Aorta (tissue), 5 donors: ENCODE measurements around the gene MAP4K1. TPM values are rescaled to one million over a fixed set of nuclear protein-coding genes. Genes with fewer than 3 reads are reported as not detected.

Experiments
- ATAC-seq: fragments of 200-7000 bp; cut with Tn5 transposase; one replicate; pipeline ENCODE4 v1.9.1; 2022; ENCODE audit warnings: moderate library complexity; ENCODE audit not compliant: low FRiP score
- DNase-seq, 2 donors: peaks; one replicate each; pipeline ENCODE4 v3.0.0-alpha.2; 2020
- H3K27ac ChIP-seq, 2 donors: one replicate each; pipeline ENCODE4 v1.5.1; 2013; ENCODE audit warnings: low read length in 2 of 2, mild to moderate bottlenecking in 2 of 2, moderate library complexity in 2 of 2, control low read depth in 1 of 2, inconsistent platforms in 1 of 2, low read depth in 1 of 2
- H3K27me3 ChIP-seq, 2 donors: one replicate each; pipeline ENCODE4 v1.6.1; 2013; ENCODE audit warnings: control low read depth in 1 of 2, low read length in 1 of 2, mild to moderate bottlenecking in 1 of 2, moderate library complexity in 1 of 2; ENCODE audit not compliant: insufficient read depth in 2 of 2, control insufficient read depth in 1 of 2
- H3K36me3 ChIP-seq, 2 donors: one replicate each; pipeline ENCODE4 v1.6.1; 2013; ENCODE audit warnings: control low read depth in 1 of 2, low read length in 1 of 2, mild to moderate bottlenecking in 1 of 2; ENCODE audit not compliant: insufficient read depth in 2 of 2, control insufficient read depth in 1 of 2
- H3K4me1 ChIP-seq, 2 donors: one replicate each; pipeline ENCODE4 v1.6.1; 2013; ENCODE audit warnings: low read length in 2 of 2, control low read depth in 1 of 2, mild to moderate bottlenecking in 1 of 2, moderate library complexity in 1 of 2; ENCODE audit not compliant: insufficient read depth in 2 of 2, control insufficient read depth in 1 of 2
- H3K4me3 ChIP-seq, 2 donors: one replicate each; pipeline ENCODE4 v1.5.1; 2013; ENCODE audit warnings: low read length in 2 of 2, control low read depth in 1 of 2, mild to moderate bottlenecking in 1 of 2
- H3K9me3 ChIP-seq: one replicate; pipeline ENCODE4 v1.6.1; 2013; ENCODE audit warnings: mild to moderate bottlenecking, low read length; ENCODE audit not compliant: control insufficient read depth
- WGBS, 2 donors: extraction: QIAGEN DNeasy Blood & Tissue Kit; methylation state at CpG; one replicate each; pipeline ENCODE4 v1.1.7; 2013; 5-methylcytosine and 5-hydroxymethylcytosine counted together
- intact Hi-C, 2 donors: fragments of 100-400 bp; cut with DNase I; formaldehyde crosslinking; loops; one replicate each; pipeline versions ENCODE4 v1.14.2 to v1.15.0; 2022
- long read RNA-seq, 2 donors: library from polyadenylated mRNA; unstranded; transcript quantifications; one replicate each; pipeline ENCODE4 v2.0.0, GENCODE V29; 2020 to 2021
- polyA plus RNA-seq, 2 donors: library from polyadenylated mRNA; stranded (reverse); fragments of 200-250 nt; gene quantifications; one replicate each; pipeline ENCODE4 v1.2.3, GENCODE V29; 2013
- total RNA-seq, 2 donors: library from RNA; stranded (reverse); fragmentation: NEBNext Ultra II Directional; extraction: Animal tissue kit (Norgen Biotek cat#: 25700); gene quantifications; one replicate each; pipeline ENCODE4 v1.2.1, GENCODE V29; 2021
- donor health status: healthy with polysubstance abuse.
- donor health status: Bipolar disorder and iron deficiency.
- donor health status: DM: no; HTN: no; CAD: no.
- donor health status: DM: no; HTN: no; CAD: no.
- donor health status: DM: yes; HTN: yes; CAD: no.

The MAP4K1 gene
- 10 to 100 TPM in 1 of 2 donors, 1 to 10 TPM in 1; 7.3 to 13.2 TPM for total RNA-seq
- polyA plus RNA-seq, result 1 to 10 TPM; 1.6 to 2.1 TPM
- long read RNA-seq, donor 1, partial matches to known transcripts, result 4 of 6 reads
- long read RNA-seq, donor 1, other reads (novel, unspliced or antisense), result 0 of 6 reads
- long read RNA-seq, donor 2, result 0 reads

DNA sequence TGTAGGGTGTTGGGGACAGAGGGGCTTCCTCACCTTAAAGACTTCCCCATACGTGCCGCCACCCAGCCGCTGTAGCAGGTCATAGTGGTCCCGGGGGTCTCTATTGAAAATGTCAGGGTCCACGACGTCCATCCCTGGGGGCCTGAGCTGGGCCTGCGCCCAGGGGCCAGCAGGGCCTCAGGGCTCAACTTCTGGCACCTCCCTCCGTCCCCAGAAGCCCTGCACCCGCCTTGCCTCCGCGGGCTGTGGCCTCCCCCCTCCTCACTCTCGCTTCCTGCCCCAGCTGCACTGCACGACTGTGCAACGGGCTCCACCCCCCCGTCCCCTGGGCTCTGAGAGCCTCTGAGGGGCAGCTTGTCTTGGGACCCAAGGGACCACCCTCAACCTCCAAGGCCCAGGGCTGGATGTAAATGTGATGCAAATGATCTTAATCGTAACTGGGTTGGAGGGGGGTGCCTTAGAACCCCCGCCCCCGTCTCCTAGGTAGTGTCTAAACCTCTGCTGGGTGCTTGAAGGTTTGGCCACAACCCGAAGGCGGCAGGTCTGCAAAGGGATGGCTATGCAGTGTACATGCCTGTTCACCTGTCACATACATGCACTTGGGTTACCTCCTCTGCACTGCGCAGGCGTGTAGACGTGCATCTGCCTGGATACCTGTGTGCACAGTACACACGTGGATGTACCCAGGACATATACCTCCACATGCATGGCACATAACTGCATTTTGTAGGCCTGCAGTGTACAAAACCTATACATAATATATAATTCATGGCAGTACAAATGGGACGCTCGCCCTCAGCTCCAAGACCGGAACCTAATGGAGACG is at the start of gene MAP4K1:
TSS of gene MAP4K1 (minus strand) at position 190 of the 826 bp plus-strand sequence. CDS start at position 132, 58 bp downstream.
- no peaks in the 10 kb centered on the region for H3K9me3 ChIP-seq
- intact Hi-C loops, result loop anchor here in 1 of 2 donors (5.0 kb wide), 1 partner anchor 234 kb away; no protein-coding TSS in a partner anchor
- H3K4me3 ChIP-seq, result peak within 1 kb of the TSS; percentile 23 to 29
- peaks cover 0 to 2% of the 10 kb centered on the region in 2 donors for H3K36me3 ChIP-seq
- ATAC-seq, result peak; percentile 16
- 33 to 36% methylated on average over 28 of the region's 28 CpGs for WGBS, 2 donors
- peak; percentile 68 to 76 for DNase-seq
- H3K27me3 ChIP-seq, result no peaks in the 10 kb centered on the region
- H3K27ac ChIP-seq, result peak within 1 kb of the TSS in 1 of 2 donors; percentile 34
- no peaks in the 10 kb centered on the region for H3K4me1 ChIP-seq

- Histone ChIP-seq H3K27me3 (no peaks in the 10 kb centered on the region), H3K27ac (peak overlapping the region; percentile 84 to 100), H3K4me3 (no peak overlapping the region), H3K4me1 (peaks cover 2 to 29% of the 10 kb centered on the region in 2 donors), H3K9me3 (no peaks in the 10 kb centered on the region), H3K36me3 (no peaks in the 10 kb centered on the region)
- ATAC-seq, result peak; percentile 74
- DNase-seq, result peak in 1 of 2 donors; percentile 76
- WGBS, 2 donors, result 13 to 14% methylated on average over 10 of the region's 10 CpGs
- intact Hi-C loops, result no loop called here
Measured at GRCh38 chr19:38666663-38667511, 49.1 kb upstream of the MAP4K1 start.

- DNase-seq (peak; percentile 80 to 93), ATAC-seq (peak; percentile 63)
- WGBS, 2 donors, result 14 to 16% methylated on average over 19 of the region's 19 CpGs
- Histone ChIP-seq H3K4me1 (peaks cover 2 to 29% of the 10 kb centered on the region in 2 donors), H3K36me3 (no peaks in the 10 kb centered on the region), H3K9me3 (no peaks in the 10 kb centered on the region), H3K27ac (peak overlapping the region; percentile 84 to 100), H3K4me3 (no peak overlapping the region), H3K27me3 (no peaks in the 10 kb centered on the region)
- intact Hi-C loops, result no loop called here
Measured at GRCh38 chr19:38665950-38666662, 48.4 kb upstream of the MAP4K1 start.

DNA sequence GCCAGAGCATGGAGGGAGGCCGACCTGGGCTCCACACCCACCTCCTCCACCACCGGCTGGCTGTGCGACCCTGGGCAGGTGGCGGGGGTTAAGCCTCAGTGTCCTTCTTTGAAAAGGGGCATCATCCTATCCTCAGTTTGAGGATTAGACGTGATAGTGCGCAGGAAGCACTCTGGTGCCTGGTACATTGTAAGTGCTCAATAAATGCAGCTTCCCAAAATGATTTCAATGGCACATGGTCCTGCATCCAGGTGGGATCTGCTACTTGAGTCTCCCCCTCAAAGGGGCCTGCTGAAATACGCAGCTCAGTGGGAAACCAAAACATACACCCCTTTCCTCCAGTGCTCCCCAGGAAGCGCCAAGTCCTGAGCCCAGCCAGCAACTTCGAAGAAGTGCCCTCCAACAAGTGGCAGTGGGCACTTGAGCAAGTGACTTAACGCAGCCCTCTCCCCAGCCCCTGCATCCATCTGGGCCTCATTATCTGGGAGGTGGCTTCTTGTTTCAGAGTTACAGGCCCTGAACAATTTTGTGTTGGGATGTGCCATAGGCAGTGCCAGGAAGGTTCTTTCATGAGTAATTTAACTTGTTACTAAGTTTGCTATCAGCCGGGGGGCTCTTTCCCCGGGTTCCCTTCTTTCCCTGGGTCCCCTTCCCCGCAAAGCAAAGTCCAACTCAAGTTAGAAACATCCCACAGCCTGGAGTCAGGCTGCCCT is 47.6 kb upstream of the MAP4K1 start:
- Histone ChIP-seq H3K4me3 (no peak overlapping the region), H3K4me1 (peaks cover 2 to 26% of the 10 kb centered on the region in 2 donors), H3K9me3 (no peaks in the 10 kb centered on the region), H3K36me3 (no peaks in the 10 kb centered on the region), H3K27me3 (no peaks in the 10 kb centered on the region), H3K27ac (peak overlapping the region; percentile 84 to 100)
- WGBS, 2 donors, result 44 to 48% methylated on average over 13 of the region's 13 CpGs
- DNase-seq (no peak), ATAC-seq (no peak)
- intact Hi-C loops, result no loop called here

GRCh38 chr19:38664503-38665211 is 46.9 kb upstream of the MAP4K1 start:
- Histone ChIP-seq H3K9me3 (no peaks in the 10 kb centered on the region), H3K4me3 (no peak overlapping the region), H3K27me3 (no peaks in the 10 kb centered on the region), H3K4me1 (peaks cover 0 to 21% of the 10 kb centered on the region in 2 donors), H3K36me3 (no peaks in the 10 kb centered on the region), H3K27ac (peak overlapping the region; percentile 84 to 100)
- intact Hi-C loops, result no loop called here
- no peak for DNase-seq
- no peak for ATAC-seq
- 14 to 15% methylated on average over 7 of the region's 7 CpGs for WGBS, 2 donors

DNA sequence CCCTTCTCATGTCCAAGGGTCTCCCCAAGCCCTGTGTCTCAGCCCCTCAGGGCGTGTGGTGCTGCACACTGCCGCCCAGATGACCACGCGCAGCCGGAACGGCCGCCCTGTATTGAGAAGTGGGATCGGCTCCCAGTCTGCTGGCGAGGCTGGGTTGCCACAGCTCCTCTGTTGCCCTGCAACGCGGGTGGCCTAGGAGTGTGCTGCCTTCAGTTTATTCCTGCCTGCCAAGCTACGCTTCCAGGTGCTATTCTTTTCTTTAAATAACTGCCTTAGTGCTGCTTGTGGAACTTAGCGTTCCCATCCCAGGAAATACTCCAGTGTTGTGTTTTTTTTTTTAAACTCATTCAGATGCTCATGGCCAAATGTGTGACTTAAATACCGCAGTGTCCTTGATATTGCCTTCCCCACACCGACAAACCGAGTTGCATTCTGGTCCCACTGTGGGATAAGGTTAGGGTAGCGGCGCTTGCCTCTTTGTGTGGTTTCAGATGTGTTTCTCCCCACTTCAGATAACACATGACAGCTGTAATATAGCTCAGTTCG is 46.3 kb upstream of the MAP4K1 start:
- intact Hi-C loops, result no loop called here
- Histone ChIP-seq H3K36me3 (no peaks in the 10 kb centered on the region), H3K27ac (peak overlapping the region; percentile 98 to 100), H3K4me1 (peaks cover 0 to 16% of the 10 kb centered on the region in 2 donors), H3K27me3 (no peaks in the 10 kb centered on the region), H3K9me3 (no peaks in the 10 kb centered on the region), H3K4me3 (no peak overlapping the region)
- peak; percentile 52 for ATAC-seq
- DNase-seq, result peak; percentile 82 to 88
- WGBS, 2 donors, result 4 to 8% methylated on average over 19 of the region's 19 CpGs

DNA sequence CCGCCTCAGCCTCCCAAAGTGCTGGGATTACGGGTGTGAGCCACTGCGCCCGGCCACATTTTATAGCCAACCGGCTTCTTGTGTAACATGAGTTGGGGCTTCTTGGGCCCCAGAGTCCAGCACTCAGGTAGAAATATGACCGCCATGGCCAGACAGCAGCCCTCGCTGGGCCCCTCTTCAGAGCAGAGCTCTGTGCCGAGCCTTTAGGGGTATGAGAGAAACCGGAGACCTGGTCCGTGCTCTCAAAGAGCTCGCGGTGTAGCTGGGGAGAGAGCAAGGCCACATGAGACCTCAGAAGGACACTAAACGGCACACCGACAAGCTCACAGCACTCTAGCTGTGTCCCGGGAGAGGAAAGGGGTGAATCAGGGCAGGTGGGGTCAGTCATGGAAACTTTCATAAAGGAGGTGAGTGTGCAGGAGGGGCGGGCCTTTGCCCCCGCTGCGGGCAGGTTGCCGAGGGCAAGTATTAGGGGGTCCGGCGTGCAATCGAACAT is 45.5 kb upstream of the MAP4K1 start:
- Histone ChIP-seq H3K27ac (peak overlapping the region; percentile 76 to 98), H3K27me3 (no peaks in the 10 kb centered on the region), H3K9me3 (no peaks in the 10 kb centered on the region), H3K4me1 (peaks cover 0 to 13% of the 10 kb centered on the region in 2 donors), H3K36me3 (no peaks in the 10 kb centered on the region), H3K4me3 (no peak overlapping the region)
- no peak for DNase-seq
- intact Hi-C loops, result no loop called here
- ATAC-seq, result no peak
- 63 to 64% methylated on average over 22 of the region's 22 CpGs for WGBS, 2 donors
